H9 (cell line): Measurements from ENCODE around the gene DNAJC6. TPM values are rescaled to one million over a fixed set of nuclear protein-coding genes. Genes with fewer than 3 reads are reported as not detected.

Experiments used
- DNase-seq: peaks from one replicate; pipeline ENCODE4 v3.0.0-alpha.2; 2017
- H2AFZ ChIP-seq: one replicate; pipeline ENCODE4 v1.6.1; 2013; ENCODE audit warnings: mild to moderate bottlenecking, low read length, control low read depth, moderate library complexity
- H2AK5ac ChIP-seq: 2 replicates; pipeline ENCODE4 v1.6.1; 2013; ENCODE audit warnings: low read length, control low read depth, mixed read lengths; ENCODE audit not compliant: insufficient read length
- H2BK120ac ChIP-seq: one replicate; pipeline ENCODE4 v1.6.1; 2013; ENCODE audit warnings: low read depth, mild to moderate bottlenecking, low read length, control low read depth, inconsistent platforms; ENCODE audit not compliant: poor library complexity, severe bottlenecking
- H2BK12ac ChIP-seq: 2 replicates; pipeline ENCODE4 v1.6.1; 2013; ENCODE audit warnings: low read length, control low read depth, mixed read lengths, low read depth; ENCODE audit not compliant: insufficient read length
- H2BK15ac ChIP-seq: 2 replicates; pipeline ENCODE4 v1.6.1; 2013; ENCODE audit warnings: low read depth, low read length, control low read depth
- H2BK20ac ChIP-seq: one replicate; pipeline ENCODE4 v1.6.1; 2013; ENCODE audit warnings: low read depth, mild to moderate bottlenecking, low read length, control low read depth, inconsistent platforms; ENCODE audit not compliant: poor library complexity, severe bottlenecking
- H2BK5ac ChIP-seq: 2 replicates; pipeline ENCODE4 v1.6.1; 2013; ENCODE audit warnings: low read length, control low read depth, mixed read lengths; ENCODE audit not compliant: insufficient read length
- H3K14ac ChIP-seq: 2 replicates; pipeline ENCODE4 v1.6.1; 2013; ENCODE audit warnings: low read length, control low read depth; ENCODE audit not compliant: insufficient read depth
- H3K18ac ChIP-seq: 2 replicates; pipeline ENCODE4 v1.6.1; 2013; ENCODE audit warnings: low read depth, mild to moderate bottlenecking, mixed read lengths, low read length, control low read depth; ENCODE audit not compliant: insufficient read length
- H3K23ac ChIP-seq: 2 replicates; pipeline ENCODE4 v1.6.1; 2013; ENCODE audit warnings: low read length, control low read depth, mixed read lengths, low read depth; ENCODE audit not compliant: insufficient read length
- H3K23me2 ChIP-seq: 2 replicates; pipeline ENCODE4 v1.6.1; 2013; ENCODE audit warnings: low read depth, mild to moderate bottlenecking, mixed read lengths, low read length, control low read depth; ENCODE audit not compliant: insufficient read length, poor library complexity, severe bottlenecking
- H3K27ac ChIP-seq: 2 replicates; pipeline ENCODE4 v1.5.1; 2013; ENCODE audit warnings: low read length, control low read depth, mixed read lengths, low read depth; ENCODE audit not compliant: insufficient read length
- H3K27me3 ChIP-seq: 2 replicates; pipeline ENCODE4 v1.6.1; 2013; ENCODE audit warnings: low read length, control low read depth, inconsistent platforms; ENCODE audit not compliant: insufficient read depth
- H3K4ac ChIP-seq: 2 replicates; pipeline ENCODE4 v1.6.1; 2013; ENCODE audit warnings: low read depth, mild to moderate bottlenecking, control low read depth, inconsistent platforms, low read length, moderate library complexity
- H3K4me1 ChIP-seq: 2 replicates; pipeline ENCODE4 v1.6.1; 2013; ENCODE audit warnings: low read length, control low read depth, inconsistent platforms; ENCODE audit not compliant: insufficient read depth
- H3K4me2 ChIP-seq: 2 replicates; pipeline ENCODE4 v1.6.1; 2013; ENCODE audit warnings: low read length, control low read depth, mixed read lengths; ENCODE audit not compliant: insufficient read length, insufficient read depth
- H3K56ac ChIP-seq: 2 replicates; pipeline ENCODE4 v1.6.1; 2013; ENCODE audit warnings: low read depth, mild to moderate bottlenecking, mixed read lengths, low read length, control low read depth; ENCODE audit not compliant: insufficient read length
- H3K79me1 ChIP-seq: 2 replicates; pipeline ENCODE4 v1.6.1; 2013; ENCODE audit warnings: low read depth, mild to moderate bottlenecking, moderate library complexity, low read length, control low read depth, inconsistent platforms; ENCODE audit not compliant: insufficient read depth, poor library complexity, severe bottlenecking
- H3K79me2 ChIP-seq: 2 replicates; pipeline ENCODE4 v1.6.1; 2013; ENCODE audit warnings: low read length, control low read depth, inconsistent platforms; ENCODE audit not compliant: insufficient read depth
- H3K9ac ChIP-seq: 2 replicates; pipeline ENCODE4 v1.6.1; 2013; ENCODE audit warnings: low read length, control low read depth, mixed read lengths; ENCODE audit not compliant: insufficient read length; ENCODE audit errors: extremely low read depth
- H3K9me3 ChIP-seq: one replicate; pipeline ENCODE4 v1.6.1; 2013; ENCODE audit warnings: low read depth, low read length, inconsistent platforms; ENCODE audit not compliant: control insufficient read depth
- H3T11ph ChIP-seq: one replicate; pipeline ENCODE4 v1.6.1; 2013; ENCODE audit warnings: mild to moderate bottlenecking, low read length, control low read depth, inconsistent platforms
- H4K20me1 ChIP-seq: one replicate; pipeline ENCODE4 v1.6.1; 2013; ENCODE audit not compliant: control insufficient read depth, insufficient read length, insufficient read depth
- H4K5ac ChIP-seq: 2 replicates; pipeline ENCODE4 v1.6.1; 2013; ENCODE audit warnings: low read depth, mild to moderate bottlenecking, mixed read lengths, low read length, control low read depth; ENCODE audit not compliant: insufficient read length
- H4K8ac ChIP-seq: replicated peaks from 2 replicates; pipeline ENCODE4 v1.6.1; 2013; ENCODE audit warnings: low read length, control low read depth, mixed read lengths, low read depth; ENCODE audit not compliant: insufficient read length
- H4K91ac ChIP-seq: 2 replicates; pipeline ENCODE4 v1.6.1; 2013; ENCODE audit warnings: low read depth, mild to moderate bottlenecking, moderate library complexity, mixed read lengths, low read length, control low read depth; ENCODE audit not compliant: insufficient read length
- H3K27ac Mint-ChIP-seq, 3 experiments: 2 replicates in 2 of 3; 3 replicates in 1 of 3; pipeline ENCODE4 v1.8.0; 2020 to 2021; ENCODE audit warnings: mixed read lengths in 3 of 3, mild to moderate bottlenecking in 1 of 3, moderate library complexity in 1 of 3
- H3K27me3 Mint-ChIP-seq: 2 replicates; pipeline ENCODE4 v1.8.0; 2021; ENCODE audit warnings: low read depth, mild to moderate bottlenecking, moderate library complexity, mixed read lengths
- H3K36me3 Mint-ChIP-seq, 3 experiments: 2 replicates in 2 of 3; 3 replicates in 1 of 3; pipeline ENCODE4 v1.8.0; 2020 to 2021; ENCODE audit warnings: low read depth in 3 of 3, mixed read lengths in 3 of 3; ENCODE audit not compliant: insufficient read depth in 1 of 3
- H3K4me1 Mint-ChIP-seq, 2 experiments: 2 replicates each; pipeline ENCODE4 v1.8.0; 2020; ENCODE audit warnings: mixed read lengths in 2 of 2
- H3K4me3 Mint-ChIP-seq, 2 experiments: 2 replicates in 1 of 2; 3 replicates in 1 of 2; pipeline ENCODE4 v1.8.0; 2020 to 2021; ENCODE audit warnings: mild to moderate bottlenecking in 2 of 2, mixed read lengths in 2 of 2, moderate library complexity in 1 of 2
- H3K9me3 Mint-ChIP-seq, 2 experiments: 2 replicates in 1 of 2; 3 replicates in 1 of 2; pipeline ENCODE4 v1.8.0; 2020; ENCODE audit warnings: mild to moderate bottlenecking in 2 of 2, mixed read lengths in 2 of 2, moderate library complexity in 1 of 2
- whole genome bisulfite sequencing: extraction: QIAGEN DNeasy Blood & Tissue Kit; methylation state at CpG from one replicate; pipeline ENCODE4 v1.1.7; 2013; ENCODE audit warnings: missing lambda C conversion rate, low lambda C conversion rate, mixed read lengths; ENCODE audit not compliant: insufficient read length; ENCODE audit errors: extremely low coverage; 5-methylcytosine and 5-hydroxymethylcytosine counted together
- total RNA-seq: library from RNA; stranded (reverse); gene quantifications from 2 replicates; pipeline ENCODE4 v1.2.1, GENCODE V29; 2021
- TF ChIP-seq, protein P1 (sequence below): fragments of 200-600 bp; sonication (generic); conservative IDR thresholded peaks from 3 replicates; pipeline ENCODE4 v1.8.0; 2021; ENCODE audit warnings: antibody characterized with exemption, mild to moderate bottlenecking

The DNAJC6 gene
- total RNA-seq, 1 experiment from 2014 or later, result 2.2 TPM

DNA sequence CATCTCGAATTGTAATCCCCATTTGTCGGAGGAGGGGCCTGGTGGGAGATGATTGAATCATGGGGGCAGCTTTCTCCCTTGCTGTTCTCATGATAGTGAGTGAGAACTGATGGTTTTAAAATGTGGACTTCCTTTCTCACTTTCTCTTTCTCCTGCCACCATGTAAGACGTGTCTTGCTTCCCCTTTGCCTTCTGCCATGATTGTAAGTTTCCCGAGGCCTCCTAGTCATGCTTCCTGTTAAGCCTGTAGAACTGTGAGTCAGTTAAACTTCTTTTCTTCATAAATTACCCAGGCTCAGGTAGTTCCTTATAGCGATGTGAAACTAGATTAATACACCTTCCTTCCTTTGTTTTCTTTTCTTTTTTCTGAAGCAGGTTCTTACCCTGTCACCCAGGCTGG lies 13.9 kb downstream of the DNAJC6 start:
- H3K23ac ChIP-seq, result no peak overlapping the region
- no peak overlapping the region for H3K4ac ChIP-seq
- H3T11ph ChIP-seq, result no peak overlapping the region
- H2AFZ ChIP-seq, result no peak overlapping the region
- no peak for DNase-seq
- no peaks in the 10 kb centered on the region for H3K23me2 ChIP-seq
- H4K20me1 ChIP-seq, result no peaks in the 10 kb centered on the region
- no peak overlapping the region for H2AK5ac ChIP-seq
- no peak overlapping the region for H3K56ac ChIP-seq
- peaks cover 5 to 6% of the 10 kb centered on the region in 2 experiments; a peak in 3 of 4 replicates for H3K4me1 Mint-ChIP-seq
- H2BK20ac ChIP-seq, result no peak overlapping the region
- no peak overlapping the region for H3K27ac ChIP-seq
- no peak overlapping the region for H4K8ac ChIP-seq
- H3K27me3 ChIP-seq, result no peaks in the 10 kb centered on the region
- H3K9me3 ChIP-seq, result no peaks in the 10 kb centered on the region
- no peaks in the 10 kb centered on the region for H3K79me2 ChIP-seq
- no peak overlapping the region for H2BK120ac ChIP-seq
- H4K91ac ChIP-seq, result no peak overlapping the region
- no peak overlapping the region for H3K9ac ChIP-seq
- H2BK12ac ChIP-seq, result no peak overlapping the region
- TF ChIP-seq, protein P1, sequence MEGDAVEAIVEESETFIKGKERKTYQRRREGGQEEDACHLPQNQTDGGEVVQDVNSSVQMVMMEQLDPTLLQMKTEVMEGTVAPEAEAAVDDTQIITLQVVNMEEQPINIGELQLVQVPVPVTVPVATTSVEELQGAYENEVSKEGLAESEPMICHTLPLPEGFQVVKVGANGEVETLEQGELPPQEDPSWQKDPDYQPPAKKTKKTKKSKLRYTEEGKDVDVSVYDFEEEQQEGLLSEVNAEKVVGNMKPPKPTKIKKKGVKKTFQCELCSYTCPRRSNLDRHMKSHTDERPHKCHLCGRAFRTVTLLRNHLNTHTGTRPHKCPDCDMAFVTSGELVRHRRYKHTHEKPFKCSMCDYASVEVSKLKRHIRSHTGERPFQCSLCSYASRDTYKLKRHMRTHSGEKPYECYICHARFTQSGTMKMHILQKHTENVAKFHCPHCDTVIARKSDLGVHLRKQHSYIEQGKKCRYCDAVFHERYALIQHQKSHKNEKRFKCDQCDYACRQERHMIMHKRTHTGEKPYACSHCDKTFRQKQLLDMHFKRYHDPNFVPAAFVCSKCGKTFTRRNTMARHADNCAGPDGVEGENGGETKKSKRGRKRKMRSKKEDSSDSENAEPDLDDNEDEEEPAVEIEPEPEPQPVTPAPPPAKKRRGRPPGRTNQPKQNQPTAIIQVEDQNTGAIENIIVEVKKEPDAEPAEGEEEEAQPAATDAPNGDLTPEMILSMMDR, result no peak
- H2BK15ac ChIP-seq, result no peak overlapping the region
- no peak overlapping the region for H3K18ac ChIP-seq
- H3K79me1 ChIP-seq, result no peaks in the 10 kb centered on the region
- WGBS, result no CpG with 5 or more reads among the region's 5 CpGs
- no peaks in the 10 kb centered on the region for H3K36me3 Mint-ChIP-seq
- H3K4me2 ChIP-seq, result no peak overlapping the region
- no peaks in the 10 kb centered on the region for H3K27me3 Mint-ChIP-seq
- no peak overlapping the region for H3K14ac ChIP-seq
- no peak overlapping the region for H3K4me3 Mint-ChIP-seq
- H4K5ac ChIP-seq, result no peak overlapping the region
- no peaks in the 10 kb centered on the region for H3K9me3 Mint-ChIP-seq
- peak overlapping the region in 1 of 3 experiments; percentile 31; a peak in 3 of 7 replicates for H3K27ac Mint-ChIP-seq
- H3K4me1 ChIP-seq, result no peaks in the 10 kb centered on the region
- H2BK5ac ChIP-seq, result no peak overlapping the region
